ENCODE measurements around the gene RBM12. TPM values are rescaled to one million over a fixed set of nuclear protein-coding genes. Genes with fewer than 3 reads are reported as not detected.
A peak's percentile ranks its signal among the peaks of the same experiment; 100 is the strongest.

The RBM12 gene
- total RNA-seq, 1 experiment from 2014 or later = 125 TPM

DNA sequence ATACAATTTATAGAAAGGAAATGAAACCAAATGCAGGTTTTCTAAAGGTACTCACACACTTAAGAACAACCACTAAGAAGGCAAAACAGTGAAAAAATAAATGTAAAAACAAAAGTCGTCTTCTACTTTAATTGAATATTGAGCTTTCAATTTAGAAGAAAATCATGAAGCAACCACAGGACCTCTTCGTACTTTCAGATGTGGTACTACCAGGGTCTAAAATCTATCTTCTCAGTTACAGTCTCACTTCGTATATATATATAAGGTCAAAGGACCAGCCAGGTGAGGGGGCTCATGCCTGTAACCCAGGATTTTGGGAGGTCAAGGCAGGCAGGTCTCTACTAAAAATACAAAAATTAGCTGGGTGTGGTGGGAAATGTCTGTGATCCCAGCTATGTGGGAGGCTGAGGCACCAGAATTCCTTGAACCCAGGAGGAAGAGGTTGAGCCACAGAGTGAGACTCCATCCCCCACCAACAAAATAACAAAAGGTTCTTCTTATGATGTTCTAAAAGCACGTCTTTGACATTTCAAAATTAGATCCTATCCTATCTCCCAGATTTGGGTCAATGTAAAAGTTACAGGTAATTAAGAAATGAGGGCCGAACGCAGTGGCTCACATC lies 47.0 kb upstream of the RBM12 start:
- CTCF ChIA-PET = no interaction called here
- H3K4me3 Mint-ChIP-seq = no peak overlapping the region
- POLR2A ChIA-PET = interaction anchor here (0.6 to 2.4 kb wide), 2 partner anchors 22 to 31 kb away, joined by 3 to 8 read pairs; partner anchors contain the start of gene RBM39
- TF ChIP-seq, protein P1, sequence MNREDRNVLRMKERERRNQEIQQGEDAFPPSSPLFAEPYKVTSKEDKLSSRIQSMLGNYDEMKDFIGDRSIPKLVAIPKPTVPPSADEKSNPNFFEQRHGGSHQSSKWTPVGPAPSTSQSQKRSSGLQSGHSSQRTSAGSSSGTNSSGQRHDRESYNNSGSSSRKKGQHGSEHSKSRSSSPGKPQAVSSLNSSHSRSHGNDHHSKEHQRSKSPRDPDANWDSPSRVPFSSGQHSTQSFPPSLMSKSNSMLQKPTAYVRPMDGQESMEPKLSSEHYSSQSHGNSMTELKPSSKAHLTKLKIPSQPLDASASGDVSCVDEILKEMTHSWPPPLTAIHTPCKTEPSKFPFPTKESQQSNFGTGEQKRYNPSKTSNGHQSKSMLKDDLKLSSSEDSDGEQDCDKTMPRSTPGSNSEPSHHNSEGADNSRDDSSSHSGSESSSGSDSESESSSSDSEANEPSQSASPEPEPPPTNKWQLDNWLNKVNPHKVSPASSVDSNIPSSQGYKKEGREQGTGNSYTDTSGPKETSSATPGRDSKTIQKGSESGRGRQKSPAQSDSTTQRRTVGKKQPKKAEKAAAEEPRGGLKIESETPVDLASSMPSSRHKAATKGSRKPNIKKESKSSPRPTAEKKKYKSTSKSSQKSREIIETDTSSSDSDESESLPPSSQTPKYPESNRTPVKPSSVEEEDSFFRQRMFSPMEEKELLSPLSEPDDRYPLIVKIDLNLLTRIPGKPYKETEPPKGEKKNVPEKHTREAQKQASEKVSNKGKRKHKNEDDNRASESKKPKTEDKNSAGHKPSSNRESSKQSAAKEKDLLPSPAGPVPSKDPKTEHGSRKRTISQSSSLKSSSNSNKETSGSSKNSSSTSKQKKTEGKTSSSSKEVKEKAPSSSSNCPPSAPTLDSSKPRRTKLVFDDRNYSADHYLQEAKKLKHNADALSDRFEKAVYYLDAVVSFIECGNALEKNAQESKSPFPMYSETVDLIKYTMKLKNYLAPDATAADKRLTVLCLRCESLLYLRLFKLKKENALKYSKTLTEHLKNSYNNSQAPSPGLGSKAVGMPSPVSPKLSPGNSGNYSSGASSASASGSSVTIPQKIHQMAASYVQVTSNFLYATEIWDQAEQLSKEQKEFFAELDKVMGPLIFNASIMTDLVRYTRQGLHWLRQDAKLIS (CRISPR knock-in tag; IDR thresholded peaks at IDR 0.05; ENCODE audit: borderline replicate concordance) = no peak
- TF ChIP-seq SMAD4 (CRISPR knock-in tag; IDR thresholded peaks at IDR 0.05) (no peak), ZNF219 (CRISPR knock-in tag; IDR thresholded peaks at IDR 0.05; ENCODE audit: borderline replicate concordance) (no peak), ZBTB21 (CRISPR knock-in tag; IDR thresholded peaks at IDR 0.05; ENCODE audit: borderline replicate concordance) (no peak), ZNF121 (CRISPR knock-in tag; IDR thresholded peaks at IDR 0.05) (no peak), ESRRA (CRISPR knock-in tag; IDR thresholded peaks at IDR 0.05; ENCODE audit: borderline replicate concordance) (no peak), CREM (CRISPR knock-in tag; IDR thresholded peaks at IDR 0.05) (no peak)
- TF ChIP-seq, protein P2, sequence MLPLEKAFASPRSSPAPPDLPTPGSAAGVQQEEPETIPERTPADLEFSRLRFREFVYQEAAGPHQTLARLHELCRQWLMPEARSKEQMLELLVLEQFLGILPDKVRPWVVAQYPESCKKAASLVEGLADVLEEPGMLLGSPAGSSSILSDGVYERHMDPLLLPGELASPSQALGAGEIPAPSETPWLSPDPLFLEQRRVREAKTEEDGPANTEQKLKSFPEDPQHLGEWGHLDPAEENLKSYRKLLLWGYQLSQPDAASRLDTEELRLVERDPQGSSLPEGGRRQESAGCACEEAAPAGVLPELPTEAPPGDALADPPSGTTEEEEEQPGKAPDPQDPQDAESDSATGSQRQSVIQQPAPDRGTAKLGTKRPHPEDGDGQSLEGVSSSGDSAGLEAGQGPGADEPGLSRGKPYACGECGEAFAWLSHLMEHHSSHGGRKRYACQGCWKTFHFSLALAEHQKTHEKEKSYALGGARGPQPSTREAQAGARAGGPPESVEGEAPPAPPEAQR (CRISPR knock-in tag; IDR thresholded peaks at IDR 0.05) = no peak
- TF ChIP-seq, protein P3, sequence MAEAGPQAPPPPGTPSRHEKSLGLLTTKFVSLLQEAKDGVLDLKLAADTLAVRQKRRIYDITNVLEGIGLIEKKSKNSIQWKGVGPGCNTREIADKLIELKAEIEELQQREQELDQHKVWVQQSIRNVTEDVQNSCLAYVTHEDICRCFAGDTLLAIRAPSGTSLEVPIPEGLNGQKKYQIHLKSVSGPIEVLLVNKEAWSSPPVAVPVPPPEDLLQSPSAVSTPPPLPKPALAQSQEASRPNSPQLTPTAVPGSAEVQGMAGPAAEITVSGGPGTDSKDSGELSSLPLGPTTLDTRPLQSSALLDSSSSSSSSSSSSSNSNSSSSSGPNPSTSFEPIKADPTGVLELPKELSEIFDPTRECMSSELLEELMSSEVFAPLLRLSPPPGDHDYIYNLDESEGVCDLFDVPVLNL (CRISPR knock-in tag; IDR thresholded peaks at IDR 0.05; ENCODE audit: borderline replicate concordance, low read depth) = no peak
- peak overlapping the region; percentile 64; the same call in 1 of the 2 replicates for H3K27ac Mint-ChIP-seq
- no peaks in the 10 kb centered on the region for H3K27me3 Mint-ChIP-seq (ENCODE audit: low read depth)
- ATAC-seq (no peak), DNase-seq (ENCODE audit: low spot score) (no peak)
- no peaks in the 10 kb centered on the region for H3K4me1 Mint-ChIP-seq
- peaks cover 83% of the 10 kb centered on the region for H3K36me3 Mint-ChIP-seq
- no peaks in the 10 kb centered on the region for H3K9me3 Mint-ChIP-seq

- Mint-ChIP-seq H3K36me3 (peaks cover 79% of the 10 kb centered on the region), H3K27ac (no peak overlapping the region), H3K9me3 (no peaks in the 10 kb centered on the region), H3K4me1 (no peaks in the 10 kb centered on the region), H3K27me3 (ENCODE audit: low read depth) (no peaks in the 10 kb centered on the region), H3K4me3 (no peak overlapping the region)
- ChIA-PET POLR2A (interaction anchor here (0.5 to 2.4 kb wide), 2 partner anchors 11 to 31 kb away, joined by 4 to 8 read pairs; partner anchors contain the start of gene RBM39), CTCF (no interaction called here)
- no peak for ATAC-seq
- DNase-seq (ENCODE audit: low spot score) = no peak
- TF ChIP-seq ZNF281 (CRISPR knock-in tag; IDR thresholded peaks at IDR 0.05) (no peak), ATF2 (CRISPR knock-in tag; IDR thresholded peaks at IDR 0.05; ENCODE audit: borderline replicate concordance, low read depth) (no peak), MLX (CRISPR knock-in tag; IDR thresholded peaks at IDR 0.05) (no peak), ZBTB21 (CRISPR knock-in tag; IDR thresholded peaks at IDR 0.05; ENCODE audit: borderline replicate concordance) (no peak), TCF7 (CRISPR knock-in tag; IDR thresholded peaks at IDR 0.05; ENCODE audit: low read depth) (no peak), ZNF396 (CRISPR knock-in tag; IDR thresholded peaks at IDR 0.05; ENCODE audit: borderline replicate concordance) (no peak)
- TF ChIP-seq, protein P4, sequence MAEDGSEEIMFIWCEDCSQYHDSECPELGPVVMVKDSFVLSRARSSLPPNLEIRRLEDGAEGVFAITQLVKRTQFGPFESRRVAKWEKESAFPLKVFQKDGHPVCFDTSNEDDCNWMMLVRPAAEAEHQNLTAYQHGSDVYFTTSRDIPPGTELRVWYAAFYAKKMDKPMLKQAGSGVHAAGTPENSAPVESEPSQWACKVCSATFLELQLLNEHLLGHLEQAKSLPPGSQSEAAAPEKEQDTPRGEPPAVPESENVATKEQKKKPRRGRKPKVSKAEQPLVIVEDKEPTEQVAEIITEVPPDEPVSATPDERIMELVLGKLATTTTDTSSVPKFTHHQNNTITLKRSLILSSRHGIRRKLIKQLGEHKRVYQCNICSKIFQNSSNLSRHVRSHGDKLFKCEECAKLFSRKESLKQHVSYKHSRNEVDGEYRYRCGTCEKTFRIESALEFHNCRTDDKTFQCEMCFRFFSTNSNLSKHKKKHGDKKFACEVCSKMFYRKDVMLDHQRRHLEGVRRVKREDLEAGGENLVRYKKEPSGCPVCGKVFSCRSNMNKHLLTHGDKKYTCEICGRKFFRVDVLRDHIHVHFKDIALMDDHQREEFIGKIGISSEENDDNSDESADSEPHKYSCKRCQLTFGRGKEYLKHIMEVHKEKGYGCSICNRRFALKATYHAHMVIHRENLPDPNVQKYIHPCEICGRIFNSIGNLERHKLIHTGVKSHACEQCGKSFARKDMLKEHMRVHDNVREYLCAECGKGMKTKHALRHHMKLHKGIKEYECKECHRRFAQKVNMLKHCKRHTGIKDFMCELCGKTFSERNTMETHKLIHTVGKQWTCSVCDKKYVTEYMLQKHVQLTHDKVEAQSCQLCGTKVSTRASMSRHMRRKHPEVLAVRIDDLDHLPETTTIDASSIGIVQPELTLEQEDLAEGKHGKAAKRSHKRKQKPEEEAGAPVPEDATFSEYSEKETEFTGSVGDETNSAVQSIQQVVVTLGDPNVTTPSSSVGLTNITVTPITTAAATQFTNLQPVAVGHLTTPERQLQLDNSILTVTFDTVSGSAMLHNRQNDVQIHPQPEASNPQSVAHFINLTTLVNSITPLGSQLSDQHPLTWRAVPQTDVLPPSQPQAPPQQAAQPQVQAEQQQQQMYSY (CRISPR knock-in tag; IDR thresholded peaks at IDR 0.05) = no peak
These were observed 46.3 kb upstream of the RBM12 start for GRCh38 chr20:35710884-35711587.
